GM12875 (cell line): Measurements from ENCODE around the gene GOT1.

Source experiments
- H3K4me3 ChIP-seq: one replicate; pipeline ENCODE4 v1.5.1; 2011; ENCODE audit warnings: low read depth, low read length, control low read depth
- CTCF ChIP-seq: IDR thresholded peaks from 2 replicates; pipeline ENCODE4 v1.5.1; 2011; ENCODE audit warnings: low read depth, mild to moderate bottlenecking, control low read depth, inconsistent platforms, low read length, moderate library complexity, borderline replicate concordance; ENCODE audit not compliant: insufficient read depth

Gene GOT1

GRCh38 chr10:99459217-99459616, 28.8 kb upstream of the GOT1 start:
- no peak overlapping the region for H3K4me3 ChIP-seq
- TF ChIP-seq CTCF = no peak

- no peak for TF ChIP-seq CTCF
- H3K4me3 ChIP-seq = no peak overlapping the region
Measured at GRCh38 chr10:99457813-99458212, 27.4 kb upstream of the GOT1 start.

- no peak overlapping the region for H3K4me3 ChIP-seq
- no peak for TF ChIP-seq CTCF
Measured at GRCh38 chr10:99456931-99457288, 26.5 kb upstream of the GOT1 start.

GRCh38 chr10:99456207-99456930, 25.9 kb upstream of the GOT1 start:
- TF ChIP-seq CTCF = no peak
- H3K4me3 ChIP-seq = no peak overlapping the region

- H3K4me3 ChIP-seq = no peak overlapping the region
- no peak for TF ChIP-seq CTCF
Measured at GRCh38 chr10:99451981-99452380, 21.6 kb upstream of the GOT1 start.

GRCh38 chr10:99451499-99451788, 21.0 kb upstream of the GOT1 start:
- no peak overlapping the region for H3K4me3 ChIP-seq
- TF ChIP-seq CTCF = no peak

- no peak overlapping the region for H3K4me3 ChIP-seq
- no peak for TF ChIP-seq CTCF
Measured at GRCh38 chr10:99450624-99451498, 20.4 kb upstream of the GOT1 start.
